Heart left ventricle (tissue), 13 donors: ENCODE data around the gene HRAS.

Experiments
- CTCF ChIP-seq, 12 donors: fragments of 200-600 bp; sonication (generic) in 4 of 12; IDR thresholded peaks; one replicate each; pipeline versions ENCODE4 v1.5.0 to v1.8.0; 2018 to 2022; ENCODE audit warnings: antibody characterized with exemption in 12 of 12, mild to moderate bottlenecking in 5 of 12
- POLR2A ChIP-seq, 2 donors: fragments of 450-650 bp; IDR thresholded peaks; one replicate each; pipeline ENCODE4 v1.6.1; 2017; ENCODE audit warnings: antibody characterized with exemption in 2 of 2, mild to moderate bottlenecking in 2 of 2, moderate library complexity in 2 of 2
- donor health status: ischemic (EF 13 %, LVEDD 7.1; RV severe dilation, severe dysfunction).
- donor health status: DM: no; HTN: yes; CAD: no.
- donor health status: DM: no; HTN: no; CAD: no.
- donor health status: ischemic (EF 25% LVEDD 6.9; RV normal size, moderate dysfunction).
- donor health status: ischemic (EF 25% LVEDD 5.7; RV mildly dilated, moderate dysfunction).
- donor health status: ischemic (EF 35%, LVEDD 5.7; RV mildly dilated, moderate dysfunction).
- donor health status: nonischemic (EF 11% LVEDD 7.7; RV severe dilation, severe dysfunction).
- donor health status: DM: yes; HTN: yes; CAD: no.
- donor health status: PGD.
- donor health status: ischemic (EF 29% LVEDD 5.4; RV normal size, mild dysfunction).
- donor health status: nonischemic (EF 23%, LVEDD 6.1; RV moderate dilation, normal function).

- TF ChIP-seq POLR2A (IDR thresholded peaks at IDR 0.05) = no peak
- no peak for TF ChIP-seq CTCF (IDR thresholded peaks at IDR 0.05)
Observed at GRCh38 chr11:567011-567628, 31.7 kb upstream of the HRAS start.
